ENCODE results near the gene STX10.

The STX10 gene

GRCh38 chr19:13100031-13100588, 50.1 kb downstream of the STX10 start:
- peak; percentile 61 for DNase-seq (ENCODE audit: low read depth)

- peak; percentile 57 for DNase-seq (ENCODE audit: low read depth)
These were observed 50.8 kb downstream of the STX10 start for GRCh38 chr19:13099073-13099999.

DNA sequence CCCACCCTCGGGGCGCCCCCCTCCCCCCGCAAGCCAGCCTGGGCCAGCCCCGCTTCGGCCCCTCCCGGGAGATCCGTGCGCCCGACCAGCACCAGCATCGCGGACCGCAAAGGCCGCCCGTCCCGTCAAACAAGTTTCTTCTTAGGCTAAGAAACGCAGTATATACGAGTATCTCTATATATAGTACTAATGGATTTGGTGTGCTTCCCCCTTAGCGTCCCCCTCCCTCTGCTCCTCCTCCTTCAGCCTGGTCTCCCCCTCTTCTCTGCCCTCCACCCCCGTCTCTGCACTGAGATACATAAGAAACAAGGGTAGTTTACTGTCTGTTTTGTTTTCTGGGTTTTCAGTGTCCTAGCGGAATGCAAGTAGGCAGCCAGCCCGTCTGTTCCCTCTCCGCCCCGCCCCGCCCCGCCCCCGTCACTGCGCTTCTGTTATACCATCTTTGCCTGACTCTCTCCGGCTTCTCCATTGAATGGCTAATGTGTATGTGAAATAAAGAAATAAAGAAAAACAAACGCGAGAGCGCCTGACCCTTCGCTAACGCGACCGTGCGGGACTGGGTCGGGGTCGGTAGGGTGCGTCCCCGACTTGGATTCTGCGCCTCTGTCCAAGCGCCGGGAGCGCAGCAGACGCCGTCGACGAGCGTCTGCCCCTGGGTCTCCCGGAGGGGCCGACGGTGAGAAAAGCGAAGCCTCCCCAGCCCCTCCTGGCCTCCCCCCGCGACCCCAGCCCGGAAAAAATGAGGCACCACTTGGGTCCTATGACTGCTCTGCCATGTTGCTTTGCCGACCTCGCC, 51.7 kb downstream of the STX10 start:
- no peak for DNase-seq (ENCODE audit: low read depth)

DNA sequence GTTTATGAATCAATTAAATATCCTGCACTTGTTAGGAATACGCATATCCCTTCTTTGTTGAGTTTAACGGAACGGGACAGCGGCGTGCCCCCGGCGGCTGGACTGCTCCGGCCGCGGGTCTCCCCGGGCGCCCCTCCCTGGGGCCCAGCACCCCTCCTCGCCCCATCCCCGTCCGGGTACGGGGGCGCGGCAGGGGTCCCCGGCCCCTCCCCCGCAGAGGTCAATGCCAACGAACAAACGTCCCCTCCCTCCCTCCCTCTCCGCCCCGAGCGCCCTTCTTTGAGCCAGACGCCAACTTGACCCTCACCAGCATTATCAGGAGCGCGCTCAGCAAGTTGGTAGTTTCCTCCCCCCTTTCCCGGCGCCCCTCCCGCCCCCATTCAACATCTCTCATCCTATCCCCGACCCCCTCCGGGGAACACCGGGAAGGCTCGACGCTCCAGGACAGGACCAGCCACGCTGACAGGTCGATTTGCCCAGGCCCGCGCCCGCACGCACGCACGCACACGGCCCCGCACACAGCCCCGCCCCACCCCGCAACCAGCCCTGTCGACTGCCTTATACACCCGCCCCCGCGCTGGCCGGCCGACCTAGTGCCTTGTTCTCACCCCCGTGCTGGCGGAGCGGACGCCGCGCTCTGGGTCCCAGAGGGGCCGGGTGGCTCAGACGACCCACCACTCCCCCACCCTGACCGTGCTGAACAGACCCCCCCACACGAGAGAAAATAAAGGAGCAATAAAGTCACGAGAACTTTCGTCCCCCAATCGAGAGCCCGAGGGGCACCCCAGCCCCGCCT, 52.5 kb downstream of the STX10 start:
- DNase-seq (ENCODE audit: low read depth) = no peak

DNA sequence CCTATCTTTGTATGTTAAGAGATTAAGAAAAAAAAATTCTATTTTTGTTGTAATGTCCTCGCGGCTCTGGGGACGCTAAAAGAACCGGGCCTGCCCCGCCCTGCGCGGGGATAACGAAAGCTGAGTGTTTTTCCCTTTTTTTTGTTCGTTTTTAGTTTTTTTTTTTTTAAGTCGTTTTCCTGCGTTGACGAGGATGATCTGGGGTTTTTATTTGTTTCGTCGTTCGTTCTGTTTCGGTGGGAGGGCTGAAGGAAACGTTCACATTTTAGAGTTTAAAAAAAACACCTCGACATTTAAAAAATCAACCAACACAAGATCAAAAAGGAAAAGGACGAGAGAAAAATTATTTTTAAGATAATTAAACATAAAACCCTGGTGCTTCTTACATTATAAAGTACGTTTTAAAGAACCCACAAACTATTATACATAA, 53.1 kb downstream of the STX10 start:
- no peak for DNase-seq (ENCODE audit: low read depth)

DNA sequence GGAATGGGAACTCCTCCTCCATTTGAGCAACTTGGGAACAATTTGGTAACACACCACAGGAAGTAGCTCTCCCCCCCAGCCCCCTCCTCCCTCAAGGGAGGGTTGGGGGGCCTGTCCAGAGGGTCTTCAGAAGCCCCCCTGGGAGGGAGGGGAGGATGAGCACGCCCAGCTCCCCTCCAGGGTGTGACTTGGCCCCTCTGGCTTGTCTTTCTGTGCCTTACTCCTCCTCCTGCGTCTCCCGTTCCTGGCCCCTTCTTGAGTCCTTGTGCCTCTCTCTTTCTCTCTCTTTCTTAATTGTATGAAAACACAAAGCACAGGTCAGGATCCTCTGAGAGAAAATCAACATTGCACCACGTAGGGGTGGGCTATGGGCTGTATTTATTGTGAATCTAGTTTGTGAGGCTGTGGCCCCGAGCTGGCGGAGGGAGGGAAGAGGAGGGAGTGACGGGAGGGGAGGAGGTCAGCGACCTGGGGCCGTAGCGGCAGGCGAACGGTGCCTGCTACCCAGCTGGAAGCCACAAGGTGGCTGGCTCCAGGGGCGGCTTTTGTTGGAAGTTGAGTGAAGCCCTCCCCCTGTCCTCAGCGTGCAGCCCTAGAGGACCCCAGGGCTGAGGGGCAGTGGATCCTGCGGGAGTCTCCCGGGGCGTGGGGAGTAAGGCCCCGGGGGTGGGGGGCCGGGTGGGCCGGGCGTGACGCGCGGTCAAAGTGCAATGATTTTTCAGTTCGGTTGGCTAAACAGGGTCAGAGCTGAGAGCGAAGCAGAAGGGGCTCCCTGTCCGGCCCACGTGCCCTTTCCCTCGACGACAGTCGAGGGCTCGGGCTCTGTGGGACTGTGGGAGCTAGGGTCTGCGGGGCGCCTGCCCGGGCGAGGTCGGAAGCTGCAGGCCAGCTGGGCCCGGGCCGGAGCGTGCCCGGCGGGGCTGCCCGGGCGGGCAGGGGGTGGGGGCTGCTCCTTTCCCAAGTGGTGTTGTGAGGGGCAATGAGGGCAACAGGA, 53.9 kb downstream of the STX10 start:
- DNase-seq (ENCODE audit: low read depth) = no peak

DNA sequence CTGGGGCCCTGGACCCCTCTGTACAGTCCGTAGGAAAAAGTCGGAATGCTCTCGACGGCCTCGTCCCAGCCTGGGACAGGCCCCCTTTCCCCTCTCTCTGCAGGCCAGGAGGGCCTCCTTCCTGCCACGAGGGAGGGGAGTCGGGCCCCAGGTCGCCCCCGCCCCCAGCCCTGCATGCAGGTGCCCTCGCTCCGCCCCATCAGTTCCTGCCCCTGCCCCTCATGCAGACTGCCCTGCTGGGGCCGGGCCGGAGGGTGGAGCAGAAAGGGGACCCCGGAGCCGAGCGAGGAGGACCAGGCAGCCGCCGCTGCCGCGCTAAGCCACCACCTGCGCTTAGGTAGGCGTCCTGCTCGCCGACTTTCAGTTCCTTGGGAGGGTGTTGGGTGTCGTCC, 54.8 kb downstream of the STX10 start:
- DNase-seq (ENCODE audit: low read depth) = no peak

DNA sequence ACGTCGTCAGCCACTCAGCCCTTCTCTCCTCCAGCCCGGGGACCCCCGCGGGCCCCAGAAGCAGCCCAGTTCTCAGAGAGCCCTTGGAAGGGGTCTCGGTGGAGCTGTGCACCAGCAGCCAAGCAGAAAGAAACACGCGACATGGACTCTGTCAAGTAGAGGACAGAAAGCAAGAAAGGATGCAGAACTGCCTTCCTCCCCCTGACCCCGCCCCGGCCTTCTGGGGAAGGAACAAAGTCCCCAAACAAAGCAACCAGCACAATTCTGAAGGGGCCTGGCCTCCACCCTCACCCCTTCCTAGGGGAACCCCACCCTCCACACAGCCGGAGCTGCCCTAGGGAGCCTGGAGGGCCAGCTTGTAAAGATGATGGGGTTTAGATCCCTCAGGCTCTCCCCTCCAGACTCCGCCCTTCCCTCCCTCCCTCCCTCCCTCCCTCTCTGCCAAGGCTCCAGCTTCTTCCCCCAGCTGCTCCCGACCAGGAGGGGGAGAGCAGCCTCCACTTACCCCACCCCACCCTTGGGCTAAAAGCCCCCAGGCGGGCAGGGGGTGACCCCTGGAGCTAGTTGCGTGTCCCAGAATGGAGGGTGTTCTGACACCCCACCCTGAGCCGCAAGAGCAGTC, 55.3 kb downstream of the STX10 start:
- DNase-seq (ENCODE audit: low read depth) = no peak

DNA sequence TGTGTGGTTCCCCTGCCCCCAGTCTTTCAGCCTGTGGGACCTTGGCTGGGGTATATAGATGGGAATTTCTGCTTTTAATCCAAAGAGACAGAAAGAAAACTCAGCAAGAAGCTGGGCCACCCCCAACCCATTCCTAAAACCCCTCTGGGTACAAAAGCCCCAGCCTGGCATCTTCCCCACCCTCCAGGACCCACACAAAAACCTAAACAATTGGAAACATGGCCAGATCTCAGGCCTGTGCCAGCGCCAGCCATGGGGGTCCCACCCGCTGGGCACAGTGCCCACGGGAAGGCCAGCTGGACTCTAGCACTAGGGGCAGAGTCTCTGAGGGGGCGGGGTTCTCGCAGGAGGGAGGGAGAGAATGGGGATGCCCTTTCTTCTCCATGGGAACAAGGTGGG, 56.1 kb downstream of the STX10 start:
- DNase-seq (ENCODE audit: low read depth) = no peak
